ENCODE results near the gene FAM43A.

Gene FAM43A

GRCh38 chr3:194711286-194711685 lies 25.6 kb downstream of the FAM43A start:
- DNase-seq (ENCODE audit: low spot score): no peak

DNA sequence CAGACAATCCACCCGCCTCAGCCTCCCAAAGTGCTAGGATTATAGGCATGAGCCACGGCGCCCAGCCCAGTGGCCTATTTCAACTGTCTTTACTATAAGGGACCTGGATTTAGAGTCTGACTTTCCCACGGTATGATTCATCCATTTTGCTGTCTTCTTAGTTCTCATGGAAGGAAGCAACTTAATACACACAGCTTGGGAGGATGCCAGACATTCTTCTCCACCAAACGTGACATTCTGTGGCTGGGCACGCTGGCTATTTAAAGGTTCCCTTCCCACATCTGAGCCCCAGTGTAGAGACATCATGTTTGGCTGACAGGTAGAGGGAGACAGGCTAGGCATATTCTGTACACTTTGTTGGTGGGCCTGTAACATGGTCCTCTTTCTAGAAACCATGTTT lies 26.2 kb downstream of the FAM43A start:
- DNase-seq (ENCODE audit: low spot score): no peak

- DNase-seq (ENCODE audit: low spot score): no peak
These were observed 27.8 kb downstream of the FAM43A start for GRCh38 chr3:194713299-194714136.

DNA sequence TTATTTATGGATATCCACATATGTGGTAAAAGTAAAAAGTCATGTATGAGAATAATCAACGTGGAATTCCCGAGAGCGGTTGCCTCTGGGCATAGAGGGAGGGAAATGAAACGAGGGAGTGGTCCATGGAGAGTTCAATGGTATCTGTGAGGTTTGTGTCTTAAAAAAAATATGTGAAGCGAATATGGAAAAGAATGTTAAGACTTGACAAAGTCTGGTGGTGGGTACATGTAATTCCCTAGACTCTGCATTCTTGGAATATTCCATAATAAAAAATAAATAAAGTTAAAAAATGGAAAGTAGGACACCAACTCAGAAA lies 28.4 kb downstream of the FAM43A start:
- DNase-seq (ENCODE audit: low spot score): no peak

- DNase-seq (ENCODE audit: low spot score): no peak
These were observed 28.9 kb downstream of the FAM43A start for GRCh38 chr3:194714564-194714963.

GRCh38 chr3:194715022-194715800 lies 29.5 kb downstream of the FAM43A start:
- no peak for DNase-seq (ENCODE audit: low spot score)

DNA sequence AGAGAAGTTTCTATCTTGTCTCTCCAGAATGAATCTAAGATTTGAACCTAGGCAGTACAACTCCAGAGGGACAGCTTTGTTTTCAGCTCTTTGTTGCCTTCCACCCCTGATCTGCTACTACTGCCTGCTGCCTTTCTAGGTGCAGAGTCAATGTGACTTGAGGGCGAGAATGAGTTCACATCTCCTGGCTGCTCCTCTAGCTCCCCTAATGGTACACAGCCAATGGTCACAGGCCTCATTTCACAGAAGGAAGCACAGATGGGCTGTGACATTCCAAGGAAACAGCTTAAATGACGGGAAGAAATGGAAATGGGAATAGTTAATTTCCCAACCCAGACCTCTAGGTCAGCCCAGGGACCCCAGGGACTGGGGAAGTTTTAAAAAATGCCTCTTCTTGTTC lies 32.4 kb downstream of the FAM43A start:
- DNase-seq (ENCODE audit: low spot score): no peak

- no peak for DNase-seq (ENCODE audit: low spot score)
These were observed 34.4 kb downstream of the FAM43A start for GRCh38 chr3:194720048-194720447.

DNA sequence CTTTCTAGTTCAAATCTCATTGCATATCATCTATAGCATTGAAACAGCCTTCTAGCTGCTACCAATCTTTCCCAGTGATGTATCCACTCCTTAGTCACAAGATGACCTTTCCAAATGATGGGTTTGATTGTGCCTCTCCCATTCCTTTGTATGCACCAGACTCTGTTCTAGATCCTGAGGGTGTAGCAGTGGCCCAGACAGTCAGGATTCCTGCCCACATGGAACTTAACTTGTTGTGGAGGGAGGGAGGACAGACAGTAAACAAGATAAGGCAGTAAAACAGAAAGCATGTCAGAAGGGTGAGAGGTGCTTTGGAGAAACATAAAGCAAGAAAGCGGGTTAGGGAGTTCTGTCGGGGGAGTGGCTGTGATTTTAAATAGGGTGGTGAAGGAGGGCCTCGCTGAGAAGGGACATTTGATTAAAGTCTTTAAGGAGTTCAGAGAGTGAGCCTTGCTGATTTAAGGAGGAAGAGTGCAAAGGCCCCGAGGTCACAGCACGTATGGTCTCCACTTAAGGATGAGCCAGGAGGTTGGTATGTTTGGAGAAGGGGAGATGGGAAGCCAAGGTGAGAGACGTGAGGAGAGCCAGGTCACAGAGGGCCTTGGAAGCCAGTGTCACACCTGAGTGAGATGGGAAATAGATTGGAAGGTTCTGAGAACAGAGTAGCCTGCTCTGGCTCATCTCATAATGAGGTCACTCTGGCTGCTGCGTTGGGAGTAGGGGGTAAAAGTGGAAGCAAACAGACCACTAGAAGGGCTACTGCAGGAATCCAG lies 38.3 kb downstream of the FAM43A start:
- DNase-seq (ENCODE audit: low spot score): no peak

GRCh38 chr3:194725346-194725745 lies 39.7 kb downstream of the FAM43A start:
- DNase-seq (ENCODE audit: low spot score): no peak

DNA sequence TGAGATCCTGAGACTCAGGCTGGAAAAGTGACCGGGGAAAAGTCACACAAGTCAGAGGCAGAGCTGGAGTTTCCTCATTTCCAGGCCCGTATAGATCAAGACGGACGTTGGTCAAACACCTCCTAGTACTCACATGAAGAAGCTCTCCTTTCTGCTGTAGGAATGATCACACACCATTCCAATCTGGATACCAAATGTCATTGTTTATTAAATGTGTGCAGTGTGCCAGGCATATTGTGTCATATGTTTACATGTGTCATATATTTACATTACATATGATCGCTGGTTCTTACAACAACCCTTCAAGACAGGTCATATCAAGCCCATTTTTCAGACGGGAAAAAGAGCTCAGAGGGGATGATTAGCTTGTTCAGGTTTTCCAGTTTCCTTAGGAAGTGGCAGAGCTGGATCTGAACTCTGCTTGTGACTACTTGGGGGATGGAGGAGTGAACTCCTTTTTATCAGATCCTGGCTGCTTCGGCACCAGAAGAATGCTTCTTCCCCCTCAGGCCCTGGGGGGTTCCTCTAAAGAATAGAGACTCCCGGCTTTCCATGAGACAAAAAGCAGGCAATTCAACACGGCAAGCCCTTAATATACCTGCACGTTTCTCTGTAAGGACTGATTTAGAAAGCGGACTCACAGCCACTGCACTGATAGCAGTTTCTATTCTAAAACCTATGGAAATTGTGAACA lies 41.9 kb downstream of the FAM43A start:
- DNase-seq (ENCODE audit: low spot score): no peak

GRCh38 chr3:194728986-194729385 lies 43.3 kb downstream of the FAM43A start:
- DNase-seq (ENCODE audit: low spot score): no peak

DNA sequence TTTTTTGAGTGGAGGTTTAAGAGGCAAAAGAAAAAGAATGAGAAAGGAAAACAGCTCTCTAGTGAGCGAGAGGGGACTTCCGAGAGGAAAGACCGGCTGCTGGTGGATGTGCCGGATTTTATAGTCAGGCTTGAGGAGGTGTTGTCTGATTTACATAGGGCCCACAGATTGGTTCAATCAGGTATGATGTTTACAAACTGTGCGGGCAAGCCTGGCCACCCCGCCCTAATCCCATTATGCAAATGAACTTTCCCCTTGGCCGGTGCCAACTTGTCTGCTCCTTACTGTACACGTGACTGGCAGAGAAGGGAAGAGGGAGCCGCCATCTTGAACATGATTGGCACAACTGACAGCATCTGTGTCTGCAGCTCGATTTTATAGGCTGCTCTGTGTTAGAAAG lies 44.7 kb downstream of the FAM43A start:
- no peak for DNase-seq (ENCODE audit: low spot score)

DNA sequence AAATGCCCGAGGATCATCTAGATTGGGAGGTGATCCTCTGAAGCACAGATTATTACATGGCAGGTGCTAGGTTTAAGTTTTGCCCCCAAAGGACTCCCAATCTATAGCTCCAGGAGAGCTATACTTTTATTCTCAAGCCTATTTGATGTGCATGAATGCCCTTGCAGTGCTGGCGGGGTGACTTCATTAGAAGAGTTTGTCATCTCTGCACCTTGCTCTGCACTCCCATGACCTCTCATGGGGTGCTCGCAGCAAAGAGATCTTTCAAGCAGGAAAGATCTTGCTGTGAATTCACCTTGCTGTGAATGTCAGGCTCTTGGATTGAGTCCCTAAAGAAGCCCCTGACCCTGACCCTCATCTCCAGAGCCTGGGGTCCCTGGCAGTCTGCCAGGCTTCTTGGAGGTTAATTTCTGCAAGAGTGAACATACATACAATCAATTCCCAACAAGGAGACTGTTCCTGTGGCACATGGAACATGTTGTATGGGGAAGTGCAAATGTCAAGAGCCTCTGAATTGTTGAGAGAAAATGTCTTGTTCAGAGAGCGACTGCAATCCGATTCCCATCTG lies 45.9 kb downstream of the FAM43A start:
- DNase-seq (ENCODE audit: low spot score): no peak

DNA sequence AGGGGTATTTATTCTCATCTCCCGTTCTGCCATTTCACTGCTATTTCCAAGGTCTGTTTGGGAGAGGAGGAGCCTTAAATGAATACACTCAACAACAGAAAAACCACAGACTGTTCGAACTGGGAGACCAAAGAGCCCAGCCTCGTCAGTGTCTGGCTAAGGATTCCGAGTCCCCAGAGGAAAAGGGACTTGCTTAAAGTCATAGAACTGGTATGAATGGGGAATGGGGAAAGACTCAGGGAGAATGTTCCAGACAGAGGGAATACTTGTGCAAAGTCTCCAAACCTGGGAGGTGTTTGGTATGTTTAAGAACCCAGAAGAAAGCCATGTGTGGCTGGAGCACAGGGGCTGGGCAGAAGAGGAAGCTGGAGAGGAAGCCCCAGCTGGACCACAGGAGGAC lies 46.9 kb downstream of the FAM43A start:
- DNase-seq (ENCODE audit: low spot score): no peak

- no peak for DNase-seq (ENCODE audit: low spot score)
These were observed 50.7 kb downstream of the FAM43A start for GRCh38 chr3:194736277-194736895.

- DNase-seq (ENCODE audit: low spot score): no peak
These were observed 51.4 kb downstream of the FAM43A start for GRCh38 chr3:194736896-194737600.

All from putamen (tissue), 1 donor.